DMS53 (cell line): ENCODE data around the gene KLHL12.
"Not testable (repeated sequence)": the region's sequence is repeated elsewhere in the genome, so short reads cannot be mapped to it uniquely, and the experiment has no call there.

Experiments
- DNase-seq: peaks from one replicate; lab custom pipeline; 2025; lab: John Stamatoyannopoulos, UW

Gene KLHL12

GRCh38 chr1:202951437-202951836 lies 24.4 kb upstream of the KLHL12 start:
- DNase-seq, result no peak

DNA sequence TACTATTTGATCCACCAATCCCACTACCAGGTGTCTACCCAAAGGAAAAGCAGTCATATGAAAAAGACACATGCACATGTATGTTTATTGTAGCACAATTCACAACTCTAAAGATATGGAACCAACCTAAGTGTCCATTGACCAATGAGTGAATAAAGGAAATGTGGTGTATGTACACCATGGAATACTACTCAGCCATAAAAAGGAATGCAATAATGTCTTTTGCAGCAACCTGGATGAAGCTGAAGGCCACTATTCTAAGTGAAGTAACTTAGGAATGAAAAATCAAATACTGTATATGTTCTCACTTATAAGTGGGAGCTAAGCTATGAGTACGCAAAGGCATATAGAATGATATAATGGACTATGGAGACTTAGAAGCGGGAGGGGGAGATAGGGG lies 18.4 kb upstream of the KLHL12 start:
- no peak for DNase-seq

GRCh38 chr1:202944438-202944921 lies 17.4 kb upstream of the KLHL12 start:
- DNase-seq, result no peak

DNA sequence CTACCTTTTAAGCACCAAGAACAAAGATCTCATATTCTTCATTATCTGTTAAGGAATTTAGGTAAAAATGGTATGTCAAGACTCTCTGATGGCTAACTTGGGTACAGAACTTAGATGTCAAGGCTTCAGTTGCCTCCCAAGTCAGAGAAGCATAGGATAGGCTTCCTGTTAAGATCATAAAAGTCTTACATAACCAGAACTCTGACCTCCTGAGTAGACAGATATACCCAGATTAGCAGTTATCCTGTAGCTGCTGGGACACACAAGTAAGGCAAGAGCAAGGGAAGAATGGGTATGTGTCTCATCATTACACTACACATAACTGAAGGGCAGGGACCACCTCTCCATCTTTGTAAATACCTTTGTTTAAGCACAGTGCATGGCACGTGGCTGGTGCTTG lies 15.4 kb upstream of the KLHL12 start:
- no peak for DNase-seq

- DNase-seq, result no peak
Observed at GRCh38 chr1:202941372-202941771, 14.3 kb upstream of the KLHL12 start.

- no peak for DNase-seq
Observed at GRCh38 chr1:202940561-202940960, 13.5 kb upstream of the KLHL12 start.

GRCh38 chr1:202938287-202938925 lies 11.4 kb upstream of the KLHL12 start:
- DNase-seq, result peak; percentile 20

DNA sequence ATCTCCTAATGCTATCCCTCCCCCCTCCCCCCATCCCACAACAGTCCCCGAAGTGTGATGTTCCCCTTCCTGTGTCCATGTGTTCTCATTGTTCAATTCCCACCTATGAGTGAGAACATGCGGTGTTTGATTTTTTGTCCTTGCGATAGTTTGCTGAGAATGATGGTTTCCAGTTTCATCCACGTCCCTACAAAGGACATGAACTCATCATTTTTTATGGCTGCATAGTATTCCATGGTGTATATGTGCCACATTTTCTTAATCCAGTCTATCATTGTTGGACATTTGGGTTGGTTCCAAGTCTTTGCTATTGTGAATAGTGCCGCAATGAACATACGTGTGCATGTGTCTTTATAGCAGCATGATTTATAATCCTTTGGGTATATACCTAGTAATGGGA lies 9.4 kb upstream of the KLHL12 start:
- DNase-seq, result not testable (repeated sequence)

DNA sequence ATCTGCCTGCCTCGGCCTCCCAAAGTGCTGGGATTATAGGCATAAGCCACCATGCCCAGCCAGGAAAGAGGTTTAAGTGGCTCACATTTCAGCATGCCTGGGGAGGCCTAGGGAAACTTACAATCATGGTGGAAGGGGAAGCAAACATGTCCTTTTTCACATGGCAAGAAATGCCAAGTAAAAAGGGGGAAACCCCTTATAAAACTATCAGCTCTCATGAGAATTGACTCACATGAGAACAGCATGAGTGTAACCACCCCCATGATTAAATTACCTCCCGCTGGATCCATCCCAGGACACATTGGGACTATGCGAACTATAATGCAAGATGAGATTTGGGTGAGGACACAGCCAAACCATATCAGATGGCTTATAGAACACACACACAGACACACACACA lies 8.8 kb upstream of the KLHL12 start:
- no peak for DNase-seq

DNA sequence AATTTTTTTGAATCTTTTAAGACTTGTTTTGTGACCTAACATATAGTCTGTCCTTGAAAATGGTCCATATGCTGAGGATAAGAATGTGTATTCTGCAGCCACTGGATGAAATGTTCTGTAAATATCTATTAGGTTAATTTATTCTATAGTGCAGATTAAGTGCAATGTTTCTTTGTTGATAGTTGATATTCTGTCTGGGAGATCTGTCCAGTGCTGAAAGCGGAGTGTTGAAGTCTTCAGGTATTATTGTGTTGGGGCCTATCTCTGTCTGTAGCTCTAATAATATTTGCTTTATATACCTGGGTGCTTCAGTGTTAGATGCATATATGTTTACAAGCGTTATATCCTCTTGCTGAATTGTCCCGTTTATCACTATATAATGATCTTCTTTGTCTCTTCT lies 7.7 kb upstream of the KLHL12 start:
- no peak for DNase-seq

GRCh38 chr1:202932476-202932875 lies 5.4 kb upstream of the KLHL12 start:
- DNase-seq, result no peak

DNA sequence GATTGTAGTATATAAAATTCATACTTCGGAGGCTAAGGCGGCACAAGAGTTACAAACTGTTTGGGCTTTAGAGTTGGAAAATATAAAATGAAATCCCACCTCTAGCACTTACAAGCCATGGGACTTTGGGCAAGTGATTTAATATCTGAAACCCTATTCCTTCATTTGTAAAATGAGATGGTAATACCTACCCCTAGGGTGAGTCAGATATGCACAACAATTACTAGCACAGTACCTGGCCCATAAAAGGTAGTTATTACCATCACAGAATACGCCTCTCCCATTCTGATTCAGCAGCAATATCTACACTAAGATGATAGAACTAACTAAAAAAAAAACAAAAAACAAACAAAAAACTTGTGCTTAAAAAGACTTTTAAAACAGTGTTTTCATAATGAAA lies 3.5 kb downstream of the KLHL12 start:
- no peak for DNase-seq

DNA sequence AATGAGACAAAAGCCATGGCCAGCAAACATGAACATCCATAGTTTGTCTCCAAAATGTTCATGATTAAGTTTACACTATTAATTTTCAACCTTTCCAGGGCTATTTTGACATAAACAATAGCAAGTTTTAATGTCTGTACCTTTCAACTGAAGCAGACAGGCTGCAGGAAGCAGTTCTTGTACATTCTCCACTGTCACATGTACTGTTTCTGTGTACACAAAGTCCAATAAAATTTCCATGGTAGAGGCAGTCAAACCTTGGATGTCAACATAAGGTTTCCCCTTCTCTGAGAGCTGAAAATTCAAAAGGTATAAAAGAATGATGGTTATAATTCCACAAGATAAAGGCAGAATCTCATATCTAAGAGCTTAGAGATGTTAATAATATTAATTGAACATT lies 7.4 kb downstream of the KLHL12 start:
- DNase-seq, result no peak

DNA sequence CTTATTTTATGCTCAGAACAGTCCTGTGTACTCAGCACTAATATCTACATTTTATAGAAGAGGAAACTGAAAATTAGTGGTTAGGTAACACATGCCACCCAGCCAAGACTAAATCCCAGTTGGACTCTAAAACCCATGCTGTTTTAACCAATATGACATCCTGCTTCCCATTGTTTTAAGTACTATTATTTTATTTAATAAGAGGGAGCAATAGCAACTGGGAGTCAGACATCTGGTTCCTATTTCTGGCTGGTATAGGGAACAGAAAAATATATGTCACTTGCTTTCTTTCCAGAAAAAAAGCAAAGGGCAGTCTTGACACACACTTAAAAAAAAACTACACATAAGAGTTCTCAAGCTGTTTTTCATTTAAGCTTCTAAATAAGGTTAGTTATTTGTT lies 11.9 kb downstream of the KLHL12 start:
- DNase-seq, result no peak

DNA sequence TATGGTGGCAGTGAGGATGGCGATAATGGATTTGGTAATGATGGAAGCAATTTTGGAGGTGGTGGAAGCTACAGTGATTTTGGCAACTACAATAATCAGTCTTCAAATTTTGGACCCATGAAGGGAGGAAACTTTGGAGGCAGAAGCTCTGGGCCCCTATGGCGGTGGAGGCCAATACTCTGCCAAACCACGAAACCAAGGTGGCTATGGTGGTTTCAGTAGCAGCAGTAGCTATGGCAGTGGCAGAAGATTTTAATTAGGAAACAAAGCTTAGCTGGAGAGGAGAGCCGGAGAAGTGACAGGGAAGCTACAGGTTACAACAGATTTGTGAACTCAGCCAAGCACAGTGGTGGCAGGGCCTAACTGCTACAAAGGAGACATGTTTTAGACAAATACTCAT lies 14.6 kb downstream of the KLHL12 start:
- DNase-seq, result not testable (repeated sequence)

- no peak for DNase-seq
Observed at GRCh38 chr1:202909494-202909893, 17.5 kb downstream of the KLHL12 start.

GRCh38 chr1:202908998-202909397 lies 18.0 kb downstream of the KLHL12 start:
- DNase-seq, result no peak

DNA sequence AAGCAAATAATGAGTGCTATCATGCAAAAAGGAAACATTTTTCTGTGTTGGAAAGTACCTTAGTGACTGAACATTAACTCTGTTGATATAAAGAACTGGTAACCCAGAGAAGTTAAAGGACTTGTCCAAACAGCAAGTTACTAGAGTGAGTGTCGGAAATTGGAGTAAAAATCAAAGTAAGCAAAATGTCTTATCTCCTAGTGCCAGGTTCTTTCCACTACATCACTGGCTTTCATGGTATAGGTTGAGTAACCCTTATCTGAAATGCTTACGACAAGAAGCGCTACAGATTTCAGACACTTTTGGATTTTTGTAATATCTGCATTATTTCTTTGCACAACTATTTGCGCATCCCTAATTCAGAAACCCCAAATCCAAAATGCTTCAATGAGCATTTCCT lies 21.7 kb downstream of the KLHL12 start:
- DNase-seq, result no peak

- not testable (repeated sequence) for DNase-seq
Observed at GRCh38 chr1:202903808-202904207, 23.2 kb downstream of the KLHL12 start.

GRCh38 chr1:202901555-202901954 lies 25.5 kb downstream of the KLHL12 start:
- DNase-seq, result no peak

- no peak for DNase-seq
Observed at GRCh38 chr1:202892501-202892900, 34.5 kb downstream of the KLHL12 start.

- DNase-seq, result no peak
Observed at GRCh38 chr1:202890392-202890791, 36.6 kb downstream of the KLHL12 start.

DNA sequence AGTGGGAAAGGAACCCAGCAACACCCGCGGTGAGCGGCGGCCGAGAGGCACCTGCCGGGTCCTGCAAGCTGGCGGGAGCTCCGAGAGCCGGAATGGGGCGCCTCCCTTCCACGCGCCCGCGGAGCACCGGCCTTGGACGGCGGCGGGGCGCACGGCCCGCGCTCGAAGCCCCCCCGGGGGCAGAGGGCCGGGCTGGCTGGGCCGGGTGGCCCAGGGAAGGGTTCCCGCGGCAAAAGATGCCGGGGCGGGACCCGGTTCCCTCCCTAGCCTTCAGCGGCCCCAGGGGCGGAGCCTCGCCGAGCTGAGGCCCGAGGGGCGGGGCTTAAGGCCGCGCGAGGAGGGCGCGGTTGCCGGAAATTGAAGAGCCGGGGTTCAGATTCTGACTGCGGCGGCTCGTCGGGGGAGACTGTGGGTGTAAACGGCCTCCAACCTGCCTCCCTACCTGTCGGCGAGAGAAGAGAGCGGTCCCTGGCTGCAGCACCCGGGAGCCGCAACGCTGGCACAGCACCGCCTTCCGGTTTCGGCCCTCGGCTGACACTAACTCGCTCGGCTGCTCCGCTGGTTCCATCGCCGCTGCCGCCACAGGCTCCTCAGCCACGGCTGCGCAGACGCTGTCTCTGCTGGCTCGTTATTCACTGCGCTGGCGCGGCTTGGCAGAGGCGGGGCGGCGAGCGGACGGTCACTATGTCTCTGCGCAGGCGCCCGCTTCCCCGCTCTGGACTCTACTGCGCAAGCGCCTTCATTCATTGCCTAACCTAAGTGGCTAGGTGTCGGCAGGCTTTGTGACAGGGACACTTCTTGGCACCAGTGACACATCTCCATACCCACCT lies 38.3 kb downstream of the KLHL12 start, which contains the start of gene RABIF:
TSS of gene RABIF (minus strand) at position 619 of the 830 bp plus-strand sequence. CDS start at position 568, 51 bp downstream.
- peak; percentile 99 for DNase-seq

DNA sequence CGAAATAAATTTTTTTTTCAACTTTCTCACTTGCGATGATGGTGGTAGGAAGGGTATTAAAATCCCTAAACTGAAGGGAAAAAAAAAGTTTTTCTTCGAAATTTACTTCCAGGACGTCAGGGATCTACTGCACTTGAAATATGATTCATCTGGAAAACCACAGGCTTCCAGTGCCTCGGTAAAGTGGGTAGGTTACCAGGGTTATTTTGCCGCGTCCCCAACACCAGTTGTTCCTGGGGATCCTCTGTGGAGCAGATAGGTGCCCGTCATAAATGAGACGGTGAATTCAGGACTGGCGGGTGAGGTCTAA lies 38.9 kb downstream of the KLHL12 start:
- DNase-seq, result no peak
